HS-5 (cell line): Measurements from ENCODE around the gene ILDR1.
"Not testable (repeated sequence)": the region's sequence is repeated elsewhere in the genome, so short reads cannot be mapped to it uniquely, and the experiment has no call there.

Experiments
- DNase-seq: peaks from one replicate; pipeline ENCODE4 v3.0.0-alpha.2; 2012; ENCODE audit warnings: low read depth

The ILDR1 gene

GRCh38 chr3:122021811-122022401 lies at the start of gene ILDR1:
Gene ILDR1, minus strand, starts transcription at chr3:122022247. Its CDS starts 170 bp downstream, at chr3:122022077.
- DNase-seq, result no peak

DNA sequence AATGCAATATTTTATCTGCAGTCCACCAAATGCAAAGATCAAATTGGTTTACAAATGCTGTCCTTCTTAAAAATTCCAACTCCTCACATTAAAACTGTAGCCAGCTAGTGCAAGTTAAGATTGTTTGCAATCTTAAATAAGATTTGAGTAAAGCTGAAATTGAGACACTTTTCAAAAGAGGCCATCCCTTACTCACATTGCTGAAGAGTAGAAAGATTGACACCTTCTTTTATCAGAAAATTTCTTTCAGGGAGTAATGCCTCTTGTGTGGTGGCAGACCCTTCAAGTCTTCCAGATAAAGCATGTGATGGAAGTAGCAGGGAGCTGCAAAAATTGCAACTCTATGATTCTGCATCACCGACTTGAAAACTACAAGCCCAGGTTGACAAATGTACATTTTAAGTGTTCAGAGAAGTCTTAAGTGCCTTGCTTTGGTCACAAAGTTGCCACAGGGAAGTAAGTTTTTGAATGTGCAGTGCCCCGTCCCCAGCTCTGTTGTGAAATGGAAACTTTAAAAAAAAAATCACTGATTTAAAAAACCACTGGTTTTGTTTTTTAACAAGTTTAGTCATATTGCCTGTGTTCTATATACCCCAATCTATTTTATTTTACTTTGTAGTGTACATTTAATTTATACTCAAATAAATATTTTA lies 45.7 kb upstream of the ILDR1 start:
- DNase-seq, result no peak

DNA sequence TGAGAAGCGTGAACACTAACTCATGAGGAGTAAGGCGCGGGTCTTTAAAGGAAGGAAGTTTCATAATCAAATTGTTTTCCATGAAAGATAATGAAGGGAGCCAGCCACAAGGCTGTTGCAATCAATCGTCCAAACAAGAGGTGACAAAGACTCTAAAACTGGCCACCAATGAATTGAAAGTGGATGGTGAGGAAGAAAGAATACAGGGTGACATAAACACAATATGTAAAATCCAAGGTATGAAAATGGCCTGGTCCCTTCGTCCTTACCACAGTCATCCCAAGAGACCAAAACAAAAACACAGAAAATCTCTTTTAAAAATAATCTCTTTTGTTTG lies 45.1 kb upstream of the ILDR1 start:
- DNase-seq, result no peak

DNA sequence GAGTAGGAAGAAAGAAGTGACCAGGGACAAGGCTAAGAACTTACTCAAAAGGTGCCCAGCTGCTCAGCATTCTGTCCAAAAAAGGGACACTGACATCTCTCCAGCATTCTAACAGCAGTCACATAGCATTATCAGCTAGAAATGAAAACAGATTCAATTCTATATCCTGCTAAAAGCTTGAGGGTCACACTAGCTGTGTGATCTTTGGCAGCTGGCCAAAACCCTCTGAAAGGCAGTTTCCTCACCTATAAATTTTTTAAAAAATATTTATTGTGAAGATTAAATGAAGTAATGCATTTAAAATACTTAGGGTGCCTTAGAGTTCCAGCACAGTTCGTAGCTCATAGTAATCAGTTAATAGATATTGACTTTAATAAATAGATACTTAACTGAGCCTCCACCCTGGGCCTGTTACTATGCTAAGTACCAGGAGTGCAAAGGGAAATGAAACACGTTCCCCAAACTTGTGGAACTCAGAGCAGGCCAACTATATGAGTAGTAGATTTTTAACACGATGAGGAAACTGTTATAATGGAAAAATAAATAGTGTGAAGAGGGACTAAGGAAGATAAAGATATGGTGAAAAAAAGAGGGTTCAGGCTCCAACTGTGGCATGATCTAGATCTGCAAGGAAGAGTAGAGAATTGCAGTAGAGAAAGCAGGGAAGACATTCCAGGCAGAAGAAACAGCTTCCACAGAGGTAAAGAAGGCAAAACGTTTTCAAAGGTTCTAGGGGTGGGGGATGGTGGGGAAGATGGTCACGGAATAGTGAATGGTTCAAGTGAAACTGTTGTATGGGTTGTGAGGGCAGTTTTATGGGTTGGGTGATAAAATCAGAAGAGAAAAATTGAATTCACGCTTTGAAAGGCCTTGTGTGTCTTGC lies 44.5 kb upstream of the ILDR1 start:
- DNase-seq, result no peak

DNA sequence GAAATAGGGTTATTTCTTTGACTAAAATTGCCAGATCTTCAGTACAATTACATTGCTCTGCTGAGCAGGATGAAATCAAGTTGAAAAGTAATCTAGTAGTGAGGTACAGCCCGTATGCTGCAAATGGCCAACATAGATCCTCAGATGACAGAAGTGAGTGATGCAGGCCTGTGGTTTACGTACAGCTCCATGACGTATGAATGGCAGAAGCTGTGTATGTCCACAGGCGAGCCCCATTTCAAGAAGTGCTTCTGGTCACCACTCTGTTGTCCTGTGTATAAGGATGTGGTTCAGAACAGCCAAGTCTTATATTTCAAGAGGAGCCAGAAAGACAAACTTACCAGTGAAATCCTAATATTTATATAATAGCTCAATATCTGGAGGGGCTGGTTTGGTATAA lies 42.3 kb upstream of the ILDR1 start:
- DNase-seq, result no peak

DNA sequence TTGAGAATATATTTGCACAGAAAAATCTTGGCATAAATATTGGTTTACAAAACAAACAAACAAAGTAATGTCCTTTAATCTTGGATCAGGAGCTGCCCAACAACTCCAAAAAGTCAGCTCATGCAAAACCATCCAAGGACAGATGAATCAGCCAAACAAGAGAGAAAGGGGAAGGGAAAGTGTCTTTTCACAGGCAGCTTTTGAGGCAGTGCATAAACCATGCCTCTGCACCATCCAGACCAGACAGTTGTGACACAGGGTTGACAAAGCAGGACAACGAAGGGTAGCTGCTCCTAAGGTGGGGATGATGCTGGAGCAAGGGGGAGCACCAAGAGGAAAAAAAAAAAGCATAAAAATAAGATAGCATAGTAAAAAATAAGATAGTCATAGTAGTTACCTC lies 41.9 kb upstream of the ILDR1 start:
- DNase-seq, result no peak

DNA sequence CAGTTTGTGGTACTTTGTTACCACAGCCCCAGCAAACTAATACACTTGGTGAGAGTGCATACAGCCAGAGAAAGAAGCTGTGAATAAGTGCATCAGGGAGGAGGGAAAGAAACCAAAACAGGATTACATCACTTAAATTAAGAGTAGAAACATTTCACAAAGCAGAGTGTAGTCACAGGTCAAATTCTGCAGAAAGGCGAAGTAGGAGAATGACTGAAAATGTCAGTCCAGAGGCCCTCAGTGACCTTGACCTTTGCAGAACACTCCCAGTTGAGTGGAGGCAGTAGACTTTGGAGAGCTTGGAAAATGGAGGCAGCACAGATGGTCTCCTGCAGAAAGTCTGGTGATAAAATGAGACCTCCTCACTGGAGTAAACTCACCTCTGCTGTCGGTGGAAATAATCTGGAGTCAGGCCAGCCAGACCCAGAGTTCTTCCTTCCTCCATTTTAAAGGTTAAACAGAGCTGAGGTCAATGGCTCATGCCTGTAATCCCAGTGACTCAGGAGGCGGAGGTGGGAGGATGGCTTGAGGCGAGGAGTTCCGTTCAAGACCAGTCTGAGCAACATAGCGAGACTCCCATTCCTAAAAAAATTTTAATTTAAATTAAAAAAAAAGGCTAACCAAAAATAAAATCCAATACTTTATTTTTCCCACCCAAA lies 38.1 kb upstream of the ILDR1 start:
- no peak for DNase-seq

- DNase-seq, result no peak
Observed at GRCh38 chr3:122058294-122058693, 36.2 kb upstream of the ILDR1 start.

GRCh38 chr3:122057671-122058070 lies 35.6 kb upstream of the ILDR1 start:
- DNase-seq, result no peak

GRCh38 chr3:122055215-122055614 lies 33.2 kb upstream of the ILDR1 start, which contains the start of gene CD86:
Gene CD86, plus strand, starts transcription at chr3:122055362. Its CDS starts 128 bp downstream, at chr3:122055490.
- no peak for DNase-seq

DNA sequence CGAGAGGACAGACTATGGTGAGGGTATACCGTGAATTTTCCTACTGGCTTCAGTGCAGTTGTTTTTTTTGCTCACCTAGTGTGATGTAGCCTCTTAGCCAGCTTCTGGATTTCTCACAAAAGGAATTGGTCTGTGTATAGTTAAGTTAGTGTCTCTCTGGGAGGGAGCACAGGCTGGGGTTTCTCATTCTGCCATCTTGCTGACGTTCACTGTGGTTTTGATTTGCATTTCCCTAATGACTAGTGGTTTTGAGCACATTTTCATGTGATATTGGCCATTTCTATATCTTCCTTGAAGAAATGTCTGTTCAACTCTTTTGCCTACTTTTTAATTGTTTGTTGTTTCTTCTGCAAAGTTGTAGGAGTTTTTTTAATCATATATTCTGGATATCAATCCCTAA lies 30.9 kb upstream of the ILDR1 start:
- no peak for DNase-seq

DNA sequence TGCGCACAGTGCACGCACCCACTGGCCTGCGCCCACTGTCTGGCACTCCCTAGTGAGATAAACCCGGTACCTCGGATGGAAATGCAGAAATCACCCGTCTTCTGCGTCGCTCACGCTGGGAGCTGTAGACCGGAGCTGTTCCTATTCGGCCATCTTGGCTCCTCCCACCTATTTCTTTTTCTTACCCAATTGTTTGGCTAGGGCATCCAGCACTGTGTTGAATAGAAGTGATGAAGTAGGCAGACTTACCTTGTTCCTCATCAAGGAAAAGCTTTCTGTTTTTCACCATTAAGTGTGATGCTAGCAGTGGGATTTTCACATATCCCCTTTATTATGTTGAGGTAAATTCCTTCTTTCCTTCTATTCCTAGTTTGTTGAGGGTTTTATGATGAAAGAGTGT lies 25.7 kb upstream of the ILDR1 start:
- DNase-seq, result not testable (repeated sequence)

GRCh38 chr3:122047296-122047695 lies 25.2 kb upstream of the ILDR1 start:
- not testable (repeated sequence) for DNase-seq

GRCh38 chr3:122033023-122033422 lies 11.0 kb upstream of the ILDR1 start:
- DNase-seq, result no peak

DNA sequence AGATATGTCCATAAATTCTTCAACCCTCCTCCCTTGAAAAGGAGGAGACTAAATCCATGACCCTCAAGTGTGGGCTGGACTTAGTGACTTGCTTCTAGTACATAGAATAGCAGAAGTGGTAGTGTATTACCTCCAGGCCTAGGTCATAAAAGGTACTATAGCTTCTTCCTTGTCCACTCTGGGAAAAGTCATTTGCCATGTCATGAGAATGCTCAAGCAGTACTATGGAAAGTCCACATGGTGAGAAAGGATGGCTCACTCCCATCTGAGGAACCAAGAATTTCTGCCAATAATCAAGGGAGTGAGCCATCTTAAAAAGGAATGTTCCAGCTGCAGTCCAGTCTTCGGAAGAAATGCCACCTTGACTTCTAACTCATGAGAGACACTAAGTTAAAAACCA lies 10.5 kb upstream of the ILDR1 start:
- no peak for DNase-seq

- DNase-seq, result no peak
Observed at GRCh38 chr3:122031123-122031468, 9.0 kb upstream of the ILDR1 start.

DNA sequence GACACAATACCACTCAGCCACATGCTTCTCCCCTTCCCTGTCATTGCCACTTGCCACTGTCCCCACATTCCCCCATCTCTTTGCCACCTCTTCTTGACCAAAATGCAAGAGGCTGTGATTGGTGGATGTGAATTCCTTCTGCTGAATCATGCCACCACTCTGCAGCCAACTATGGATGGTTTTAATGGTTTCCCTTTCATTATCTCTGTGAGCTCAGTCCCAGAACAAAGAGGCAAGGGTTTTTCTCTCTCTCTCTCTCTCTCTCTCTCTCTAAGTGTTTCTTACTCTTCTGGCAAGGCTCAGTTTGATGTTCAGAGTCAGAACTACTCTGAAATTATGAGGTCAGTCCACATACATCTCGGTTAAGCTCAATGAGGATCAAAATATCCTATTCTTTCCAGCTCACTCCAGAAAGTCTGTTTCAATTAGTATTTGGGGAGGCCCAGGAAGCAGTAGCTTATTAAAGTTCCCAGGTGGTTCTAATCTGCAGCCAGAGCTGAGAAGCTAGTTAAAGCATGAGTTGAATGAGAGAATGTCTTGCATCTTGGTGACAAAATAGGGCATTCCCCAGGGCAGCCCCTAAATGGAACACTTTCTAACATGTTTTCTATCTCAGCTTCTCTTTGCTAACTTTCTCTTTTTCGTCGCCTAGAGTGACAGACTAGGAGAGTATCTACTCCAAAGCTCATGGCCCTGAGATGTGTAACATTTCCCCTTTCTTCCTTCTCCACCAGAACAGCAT lies 8.5 kb upstream of the ILDR1 start:
- no peak for DNase-seq

GRCh38 chr3:122025296-122025695 lies 3.2 kb upstream of the ILDR1 start:
- DNase-seq, result no peak

DNA sequence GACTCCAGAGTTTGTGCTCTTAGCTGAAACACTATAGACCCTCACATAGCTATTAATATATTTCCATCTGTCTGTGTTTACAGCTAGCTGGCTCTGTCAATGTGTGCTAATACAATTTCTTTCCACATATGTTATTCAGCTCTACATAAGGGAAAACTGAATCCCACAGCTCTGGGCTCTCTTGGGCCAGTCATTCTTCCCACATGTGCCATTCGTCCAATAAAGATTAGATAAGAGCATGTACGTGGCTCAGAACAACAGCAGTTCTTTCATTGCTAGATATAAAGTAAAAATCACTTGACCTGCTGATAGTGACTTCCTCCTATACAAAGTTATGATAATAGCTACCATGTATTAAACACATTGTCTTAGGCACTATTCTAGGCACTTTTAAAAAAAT lies 2.8 kb upstream of the ILDR1 start:
- DNase-seq, result no peak

DNA sequence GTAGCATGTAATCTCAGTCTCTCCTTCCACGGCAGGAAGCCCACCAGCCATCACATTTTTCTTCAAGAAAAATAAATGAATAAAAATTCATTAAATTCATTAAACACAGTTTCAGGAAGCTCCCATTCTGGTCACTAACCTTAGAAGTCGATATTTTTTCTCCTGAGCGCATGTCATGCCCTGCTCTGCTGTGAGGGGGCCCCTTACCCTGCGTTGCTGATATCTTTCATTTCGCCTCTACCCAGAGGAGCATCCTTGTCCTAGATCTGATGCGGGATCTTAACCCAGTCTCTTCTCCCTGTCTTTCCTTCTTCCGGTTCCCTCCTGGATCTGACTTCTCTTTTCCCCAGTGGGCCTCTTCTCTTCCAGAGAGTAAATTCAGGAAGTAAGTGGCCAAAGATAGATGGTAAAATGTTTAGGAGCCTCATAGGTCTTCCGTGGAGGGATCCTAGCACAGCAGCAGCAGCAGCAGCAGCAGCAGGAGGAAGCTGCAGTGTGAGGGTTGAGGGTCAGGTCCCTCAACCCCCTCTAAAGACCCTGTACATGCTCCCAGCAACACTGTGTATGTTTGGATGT lies 1.4 kb upstream of the ILDR1 start:
- DNase-seq, result no peak

GRCh38 chr3:122021037-122021436 lies 1.0 kb downstream of the ILDR1 start:
- DNase-seq, result no peak

GRCh38 chr3:122019493-122019892 lies 2.6 kb downstream of the ILDR1 start:
- DNase-seq, result no peak
